Dedifferentiated amniotic fluid mesenchymal stem cell (primary cell): ENCODE results near the gene HDAC5.
"Not testable (repeated sequence)": the region's sequence is repeated elsewhere in the genome, so short reads cannot be mapped to it uniquely, and the experiment has no call there.

Source experiments
- DNase-seq: peaks from one replicate; pipeline ENCODE4 v3.0.0-alpha.2; 2016; ENCODE audit errors: extremely low spot score

Gene HDAC5

DNA sequence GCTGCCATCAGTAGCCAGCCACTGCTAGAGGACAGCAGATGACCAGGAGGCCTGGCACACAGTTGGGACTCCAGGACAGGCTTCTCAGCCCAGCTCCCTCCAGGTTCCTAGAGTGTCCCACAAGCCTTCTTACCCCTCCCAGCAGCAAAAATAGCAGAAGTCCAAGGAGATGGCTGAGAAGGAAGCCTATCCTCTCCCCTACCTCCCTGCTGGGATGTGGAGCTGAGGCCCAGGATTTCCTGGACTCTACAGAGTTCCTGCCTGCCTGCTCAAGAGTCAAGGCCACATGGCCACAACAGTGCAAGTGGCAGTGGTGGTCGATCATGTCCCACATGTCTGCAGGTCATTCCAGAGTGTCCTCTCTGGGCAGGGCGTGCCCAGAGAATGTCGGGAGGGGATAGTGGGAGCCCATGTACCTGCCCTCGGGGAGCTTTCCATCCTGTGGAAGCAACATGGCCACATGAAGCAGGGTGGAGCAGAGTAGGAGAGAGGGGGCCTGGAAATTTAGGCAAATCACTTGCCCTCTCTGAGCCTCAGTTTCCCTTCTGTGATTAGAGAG is 10.6 kb upstream of the HDAC5 start:
- no peak for DNase-seq

DNA sequence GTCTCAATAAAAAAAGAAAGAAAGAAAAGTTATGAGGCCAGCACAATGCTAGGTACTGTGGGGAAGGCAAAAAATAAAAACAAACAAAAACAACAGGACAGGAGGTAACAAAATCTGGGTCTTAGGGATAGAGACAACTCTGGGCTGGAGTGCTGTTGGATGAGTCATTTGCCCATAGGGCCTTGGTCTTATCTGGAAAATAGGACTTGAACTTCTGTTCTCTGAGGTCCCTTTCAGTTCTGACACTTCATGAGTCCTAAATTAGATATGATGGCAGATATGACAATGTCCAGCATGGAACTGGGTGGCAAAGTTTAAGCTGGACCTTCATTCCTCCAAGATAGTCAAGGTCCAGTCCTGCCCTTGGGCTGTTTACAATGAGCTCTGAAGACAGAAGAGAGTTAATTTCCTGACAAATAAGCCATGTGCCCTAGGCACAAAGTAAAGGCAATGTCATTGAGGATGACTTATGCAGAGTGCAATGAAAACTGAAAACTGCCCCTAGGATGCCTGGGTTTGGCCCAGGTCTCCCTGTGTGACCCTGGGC is 8.9 kb upstream of the HDAC5 start:
- no peak for DNase-seq

DNA sequence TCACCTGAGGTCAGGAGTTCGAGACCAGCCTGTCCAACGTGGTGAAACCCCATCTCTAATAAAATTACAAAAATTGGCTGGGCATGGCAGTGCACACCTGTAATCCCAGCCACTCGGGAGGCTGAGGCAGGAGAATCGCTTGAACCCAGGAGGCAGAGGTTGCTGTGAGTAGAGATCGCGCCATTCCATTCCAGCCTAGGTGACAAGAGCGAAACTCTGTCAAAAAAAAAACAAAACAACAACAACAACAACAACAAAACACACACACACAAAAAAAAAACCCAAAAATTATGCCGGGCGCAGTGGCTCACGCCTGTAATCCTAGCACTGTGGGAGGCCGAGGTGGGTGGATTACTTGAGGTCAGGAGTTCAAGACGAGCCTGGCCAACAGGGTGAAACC is 7.9 kb upstream of the HDAC5 start:
- not testable (repeated sequence) for DNase-seq

DNA sequence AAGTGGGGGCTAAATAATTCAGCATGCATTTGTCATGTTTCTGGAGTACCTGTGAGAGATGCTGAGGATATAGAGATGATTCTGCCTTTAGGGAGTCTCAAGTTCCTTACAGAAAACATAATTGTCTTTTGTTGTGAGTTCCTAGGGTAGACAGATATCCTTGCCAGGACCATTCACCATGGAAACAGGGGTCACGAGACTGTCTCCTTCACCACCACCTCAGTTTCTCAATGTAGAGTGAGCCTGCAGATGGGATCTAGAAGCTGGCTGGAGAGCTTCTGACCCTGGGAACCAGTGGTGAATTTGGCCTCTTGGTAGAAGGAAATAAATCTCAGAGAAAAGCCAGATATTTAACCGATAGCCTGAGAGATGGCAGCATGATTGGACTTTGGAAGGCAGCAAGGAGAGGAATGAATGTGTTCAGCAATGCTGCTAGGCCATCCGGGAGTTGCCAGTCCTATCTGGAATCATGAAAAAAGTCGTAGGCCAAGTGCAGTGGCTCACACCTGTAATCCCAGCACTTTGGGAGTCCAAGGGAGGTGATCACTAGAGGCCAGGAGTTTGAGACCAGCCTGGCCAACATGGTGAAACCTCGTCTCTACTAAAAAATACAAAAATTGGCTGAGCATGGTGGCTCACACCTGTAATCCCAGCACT is 7.4 kb upstream of the HDAC5 start:
- no peak for DNase-seq

DNA sequence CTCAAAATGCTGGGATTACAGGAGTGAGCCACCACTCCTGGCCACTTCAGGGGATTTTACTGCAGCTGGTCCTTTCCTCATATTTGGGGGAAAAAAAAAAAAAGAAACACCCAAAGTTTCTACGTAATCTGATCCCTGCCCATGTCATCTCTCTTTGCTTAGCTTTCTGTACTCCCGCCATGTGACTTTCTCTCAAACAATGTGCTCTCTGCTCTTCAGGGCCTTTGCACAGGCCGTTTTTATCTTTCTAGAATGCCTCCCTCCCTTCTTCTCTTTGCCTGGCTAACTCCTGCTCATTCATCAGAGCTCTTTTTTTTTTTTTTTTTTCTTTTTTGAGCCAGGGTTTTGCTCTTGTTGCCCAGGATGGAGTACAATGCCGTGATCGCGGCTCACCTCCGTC is 4.9 kb upstream of the HDAC5 start:
- no peak for DNase-seq

DNA sequence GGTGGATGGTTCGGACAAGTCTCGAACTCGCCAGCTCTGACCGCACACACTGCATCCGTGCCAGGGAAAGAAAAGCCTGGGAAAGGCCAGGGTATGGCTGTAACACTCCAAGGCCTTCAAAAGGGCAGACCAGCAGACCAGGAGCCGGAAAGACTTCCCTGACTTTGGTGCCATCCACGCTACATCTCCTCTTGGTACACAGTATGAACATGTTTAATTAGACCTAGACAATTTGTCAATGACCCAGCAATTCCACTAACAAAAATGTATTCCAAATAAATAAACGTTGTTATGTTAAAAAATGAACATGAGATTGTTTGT is 637 bp upstream of the HDAC5 start:
- DNase-seq = no peak

DNA sequence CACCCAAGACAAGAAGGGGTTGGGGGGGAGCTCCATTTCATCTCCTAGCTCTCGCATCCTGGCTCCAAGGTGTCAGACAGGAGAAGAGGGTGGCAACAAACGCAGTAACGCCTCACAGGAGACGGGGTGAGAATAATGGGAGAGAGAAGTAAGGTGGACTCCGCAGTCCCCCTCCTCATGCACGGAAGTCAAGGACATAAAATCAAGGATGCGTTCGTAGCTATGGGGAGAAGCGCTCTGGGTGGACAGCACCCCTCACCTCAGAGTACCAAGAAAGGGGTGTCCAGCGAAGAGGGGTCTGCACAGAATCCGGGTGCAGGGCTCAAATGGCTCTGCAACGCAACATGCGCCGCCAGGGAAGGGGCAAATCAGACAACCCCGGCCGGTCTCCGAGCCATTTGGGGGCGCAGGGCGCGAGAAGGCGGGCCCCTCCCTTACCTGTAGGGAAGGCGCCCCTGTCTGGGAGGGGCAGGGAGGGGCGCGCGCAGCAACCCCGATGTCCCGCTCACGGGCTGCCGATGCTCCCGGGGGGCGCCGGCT is 555 bp downstream of the HDAC5 start:
- DNase-seq = no peak

DNA sequence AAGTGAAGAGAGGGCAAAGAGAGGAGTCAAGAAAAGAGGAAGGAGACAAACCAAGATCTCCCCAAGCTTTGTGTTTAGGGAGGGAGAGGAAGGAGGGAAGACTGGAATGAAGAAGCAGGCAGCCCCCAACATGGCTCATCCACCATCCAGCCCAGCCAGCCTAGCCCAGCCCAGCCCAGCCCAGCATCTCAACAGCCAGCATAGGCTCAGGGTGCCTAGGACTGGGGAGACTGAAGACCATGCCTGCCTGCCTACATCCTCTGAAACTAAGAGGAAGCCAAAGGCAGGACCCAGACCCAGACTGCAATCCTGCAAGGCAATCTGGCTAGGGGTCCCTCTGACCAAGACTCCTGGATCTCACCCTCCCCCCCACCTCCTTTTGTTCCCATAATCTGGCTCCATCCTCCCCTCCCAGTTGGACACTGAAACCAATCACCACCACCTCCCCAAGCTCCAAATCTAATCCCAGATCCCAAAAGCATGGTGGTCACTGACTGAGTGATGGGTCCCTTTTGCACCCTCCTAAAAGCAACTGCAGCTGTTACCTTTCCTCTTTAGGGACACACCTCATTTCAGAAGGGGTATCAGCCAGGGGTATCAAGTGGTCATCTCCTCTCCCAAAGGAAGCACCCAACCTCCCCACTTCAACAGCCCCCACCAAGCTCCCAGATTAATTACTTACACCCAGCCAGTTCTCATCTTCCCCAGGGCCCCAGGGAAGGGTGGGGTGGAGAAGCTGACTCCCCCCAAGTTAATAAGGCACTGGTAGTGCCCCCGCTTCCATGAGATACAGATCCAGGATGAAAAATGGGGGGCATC is 1.2 kb downstream of the HDAC5 start:
- no peak for DNase-seq

DNA sequence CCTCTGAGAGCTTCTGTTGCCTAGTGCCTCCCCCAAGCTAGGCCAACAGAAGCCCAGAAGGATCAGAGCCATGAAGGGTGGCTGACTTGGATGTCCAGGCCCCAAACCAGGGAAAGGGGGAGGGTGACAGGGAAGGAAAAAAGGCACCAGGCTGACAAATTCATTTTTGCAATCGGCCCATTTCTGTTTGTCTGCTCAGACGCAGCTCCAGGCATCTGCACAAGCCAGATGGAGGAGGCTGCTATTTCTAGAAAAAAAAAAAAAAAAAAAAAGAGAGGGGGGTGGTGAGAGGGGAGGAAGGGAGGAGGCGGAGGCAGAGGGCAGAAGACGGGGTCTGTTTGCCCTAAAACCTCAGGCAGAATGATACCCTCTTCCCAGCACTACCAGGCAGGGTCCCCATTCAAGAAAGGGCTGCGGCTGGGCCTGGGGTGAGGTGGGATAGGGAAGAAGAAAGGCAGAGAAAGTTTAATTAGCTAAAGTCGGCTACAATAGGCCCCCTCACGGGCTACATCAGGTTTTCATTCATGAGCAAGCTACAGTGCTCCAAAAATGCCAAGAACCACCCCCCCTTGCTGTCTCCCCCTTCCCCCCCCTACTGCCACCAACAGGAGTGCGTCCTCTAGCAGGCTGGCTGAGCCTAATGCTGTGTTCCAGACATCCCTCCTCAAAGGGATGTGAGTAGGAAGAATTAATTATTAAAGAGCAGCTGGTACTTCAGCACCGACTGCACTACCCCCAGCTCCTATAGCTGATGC is 2.4 kb downstream of the HDAC5 start:
- no peak for DNase-seq

DNA sequence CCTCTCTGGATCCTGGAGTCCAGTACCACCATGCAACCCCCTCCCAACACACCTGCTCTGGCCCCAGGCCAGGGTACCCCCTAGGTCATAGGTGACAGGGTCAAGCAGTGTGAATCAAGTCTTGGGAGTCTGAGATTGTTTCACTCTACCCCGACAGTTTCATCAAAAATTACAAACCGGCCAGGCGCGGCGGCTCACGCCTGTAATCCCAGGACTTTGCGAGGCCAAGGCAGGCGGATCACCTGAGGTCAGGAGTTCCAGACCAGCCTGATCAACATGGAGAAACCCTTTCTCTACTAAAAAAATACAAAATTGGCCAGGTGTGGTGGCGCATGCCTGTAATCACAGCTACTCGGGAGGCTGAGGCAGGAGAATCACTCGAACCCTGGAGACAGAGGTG is 3.2 kb downstream of the HDAC5 start:
- DNase-seq = not testable (repeated sequence)

DNA sequence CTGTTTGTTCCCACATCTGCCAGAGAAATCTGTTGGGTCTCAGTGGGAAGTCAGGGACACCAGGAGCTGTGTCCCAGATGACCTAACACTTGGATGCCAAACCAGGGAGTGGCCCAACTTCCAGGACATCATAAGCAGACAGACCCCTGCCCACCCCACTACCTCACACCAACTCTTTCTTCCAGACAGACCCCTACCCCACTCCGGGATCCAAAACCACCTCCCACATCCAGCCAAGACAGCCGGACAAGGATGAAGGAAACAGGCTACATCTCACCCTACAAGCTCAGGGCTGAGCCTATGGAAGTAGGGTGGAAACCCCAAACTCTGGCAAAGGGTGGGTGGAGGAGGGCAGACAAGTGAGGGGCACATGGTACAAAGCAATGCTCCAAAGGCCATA is 3.6 kb downstream of the HDAC5 start:
- DNase-seq = no peak

DNA sequence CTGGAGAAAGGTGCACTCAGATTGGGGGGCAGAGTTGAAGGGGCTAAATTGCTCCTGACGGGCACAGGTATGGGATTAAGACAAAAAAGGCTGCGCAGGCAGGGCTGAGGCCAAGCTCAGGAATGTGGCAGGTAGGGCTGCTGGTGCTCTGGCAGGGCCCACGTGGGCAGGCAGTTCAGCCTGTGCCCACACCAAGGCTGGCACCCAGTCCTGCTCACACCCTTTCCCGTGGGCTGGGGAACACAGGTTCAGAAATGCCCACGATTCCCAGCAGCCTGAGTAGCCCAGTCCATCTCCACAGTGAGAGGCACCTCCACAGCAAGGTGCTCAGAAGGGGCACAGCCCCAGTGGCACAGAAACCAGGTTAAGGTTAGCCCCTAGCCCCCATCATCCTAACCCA is 4.4 kb downstream of the HDAC5 start:
- no peak for DNase-seq

DNA sequence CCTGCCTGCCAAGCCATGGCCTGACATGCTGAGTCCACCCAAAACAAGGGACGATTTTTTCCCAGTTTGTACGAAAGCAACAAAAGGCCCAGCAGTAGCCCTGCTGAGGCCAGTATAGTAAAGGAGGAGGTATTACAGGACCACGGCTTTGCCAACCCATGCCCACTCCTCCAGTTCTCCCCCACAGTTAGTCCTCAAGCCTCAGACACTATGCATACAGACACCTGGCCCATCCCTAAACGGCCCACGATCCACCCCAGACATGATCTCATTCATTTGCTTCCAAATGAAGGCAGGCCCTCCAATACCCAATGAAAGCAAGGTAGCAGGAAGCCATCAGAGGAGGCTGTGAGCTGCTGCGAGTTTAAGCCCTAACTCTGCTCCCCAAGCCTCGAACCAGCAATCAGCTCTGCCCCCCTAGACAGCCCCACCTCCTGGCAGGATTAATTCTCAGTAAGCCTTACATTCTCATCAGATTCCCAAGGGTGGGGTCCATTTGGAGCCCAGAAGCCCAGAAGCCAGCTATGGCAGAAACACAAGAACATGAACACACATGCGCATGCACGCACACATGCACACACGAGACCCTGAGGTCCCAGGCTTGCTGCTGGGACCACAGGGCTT is 4.9 kb downstream of the HDAC5 start:
- no peak for DNase-seq

DNA sequence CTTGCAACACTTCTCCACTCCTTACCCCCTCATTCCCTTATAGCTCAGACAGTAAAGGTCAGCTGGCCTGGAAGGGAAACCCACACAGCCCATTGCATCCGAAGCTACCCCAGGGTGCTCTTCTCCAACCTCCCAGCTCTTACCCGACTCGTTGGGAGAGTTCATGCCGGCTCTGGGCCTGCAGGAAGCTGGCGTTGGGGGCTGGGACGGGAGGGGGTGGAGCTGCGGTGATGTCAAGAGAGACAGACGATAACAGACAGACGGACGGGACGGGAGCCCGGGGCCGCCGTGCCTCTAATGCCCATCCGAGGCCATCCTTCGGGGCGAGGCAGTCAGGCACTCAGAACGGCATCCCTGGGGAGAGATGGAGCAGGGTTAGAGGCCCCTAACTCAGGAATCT is 6.1 kb downstream of the HDAC5 start:
- no peak for DNase-seq

DNA sequence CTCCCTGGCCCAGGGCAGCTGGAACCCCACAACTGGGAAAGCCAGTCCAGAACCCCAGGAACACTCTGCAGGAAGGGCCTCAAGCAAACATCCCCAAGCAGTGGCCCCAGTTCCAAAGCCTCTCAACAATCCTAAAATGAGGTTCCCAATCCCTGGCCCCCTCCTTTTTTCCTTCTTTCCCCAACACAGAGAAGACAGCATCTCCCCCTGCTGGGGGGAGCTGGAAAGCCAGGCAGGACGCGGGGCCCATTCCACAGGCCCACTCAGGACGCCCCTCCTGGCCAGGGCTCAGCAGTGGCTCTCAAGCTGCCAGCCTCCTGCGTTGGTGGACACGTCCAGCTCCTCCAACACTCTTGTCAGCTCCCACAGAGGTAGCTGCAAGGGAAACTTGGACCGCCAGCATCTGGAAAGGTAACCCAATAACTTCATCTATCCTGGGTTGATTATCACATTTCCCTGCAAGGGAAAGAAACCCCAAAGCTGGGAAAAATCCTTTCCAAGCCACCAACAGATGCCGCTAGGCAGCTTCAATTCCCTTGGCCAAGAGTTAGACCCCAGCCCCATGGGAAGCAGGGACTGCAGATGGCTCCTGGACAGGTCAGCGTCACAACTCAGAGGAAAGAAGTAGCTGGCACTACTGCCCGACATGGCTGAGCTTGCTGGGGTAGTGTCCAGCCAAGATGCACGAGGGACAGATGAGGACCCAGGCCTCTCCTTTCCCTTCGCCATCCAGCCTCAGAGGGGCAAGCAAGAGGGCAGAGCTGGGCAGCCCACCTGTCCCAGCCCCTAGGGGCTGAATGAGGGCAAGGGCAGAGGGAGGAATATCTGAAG is 7.6 kb downstream of the HDAC5 start:
- DNase-seq = peak; percentile 32

DNA sequence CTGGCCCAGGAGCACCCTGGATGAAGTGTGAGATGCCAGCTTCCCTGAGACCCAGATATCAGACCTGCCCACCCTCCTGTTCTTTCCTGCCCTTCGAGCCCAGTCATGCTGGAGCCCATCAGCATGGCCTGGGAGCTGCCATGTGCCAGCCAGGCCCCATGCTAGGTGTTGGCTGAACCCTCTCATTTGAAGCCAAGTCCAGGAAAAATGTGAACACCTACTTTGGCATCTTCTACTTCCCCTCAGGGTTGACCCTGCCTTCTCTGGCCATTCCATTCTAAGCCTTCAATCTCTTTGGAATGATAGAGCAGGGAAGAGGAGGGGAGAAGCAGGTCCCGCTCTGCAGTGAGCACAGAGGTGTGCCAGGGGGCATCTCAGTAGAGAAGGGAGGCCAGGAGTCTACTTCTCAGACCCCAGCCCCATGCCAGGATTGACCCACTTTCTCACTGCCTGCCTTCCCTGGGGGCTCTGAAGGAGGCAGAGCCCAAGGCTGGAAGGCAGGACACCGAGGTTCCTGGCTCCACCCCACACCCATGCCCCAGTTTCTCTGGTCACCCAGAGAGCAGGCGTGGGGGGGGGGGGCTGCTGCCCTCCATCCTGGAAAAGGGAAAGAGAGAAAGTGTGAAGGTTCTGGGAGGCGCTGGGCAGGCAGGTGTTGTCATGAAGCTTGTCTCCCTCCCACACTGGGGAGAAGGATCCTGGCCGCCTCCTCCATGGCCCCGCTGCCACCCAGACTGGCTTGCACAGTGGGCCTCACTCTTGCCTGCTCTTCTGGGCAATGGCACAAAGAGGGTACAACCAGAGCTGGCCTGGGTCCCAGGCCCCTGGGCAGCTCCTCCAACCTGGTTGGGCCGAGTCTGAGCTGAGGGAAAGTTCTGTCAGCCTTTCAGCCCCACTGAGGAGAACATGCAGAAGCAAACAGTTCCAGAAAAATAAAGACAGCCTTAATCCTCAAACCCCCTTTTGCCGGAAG is 9.3 kb downstream of the HDAC5 start:
- no peak for DNase-seq

DNA sequence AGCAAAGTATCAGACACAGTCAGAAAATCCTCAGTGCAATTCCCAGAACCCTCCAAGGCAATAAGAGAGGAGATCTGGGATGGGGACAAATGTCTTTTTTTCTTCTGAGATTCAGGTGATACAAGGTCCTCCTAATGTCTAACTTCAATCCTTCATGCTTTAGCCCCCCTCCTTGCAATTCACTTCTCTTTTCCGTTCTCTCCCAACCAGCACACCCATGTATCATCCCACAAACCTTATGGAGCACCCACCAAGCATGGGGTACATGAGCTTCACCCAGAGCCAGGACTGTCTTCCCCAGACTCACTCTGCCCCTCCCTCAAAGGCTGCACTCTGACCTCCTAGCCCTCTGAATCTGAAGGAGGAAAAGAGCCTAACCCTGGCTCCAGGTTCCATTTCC is 10.1 kb downstream of the HDAC5 start:
- DNase-seq = no peak

DNA sequence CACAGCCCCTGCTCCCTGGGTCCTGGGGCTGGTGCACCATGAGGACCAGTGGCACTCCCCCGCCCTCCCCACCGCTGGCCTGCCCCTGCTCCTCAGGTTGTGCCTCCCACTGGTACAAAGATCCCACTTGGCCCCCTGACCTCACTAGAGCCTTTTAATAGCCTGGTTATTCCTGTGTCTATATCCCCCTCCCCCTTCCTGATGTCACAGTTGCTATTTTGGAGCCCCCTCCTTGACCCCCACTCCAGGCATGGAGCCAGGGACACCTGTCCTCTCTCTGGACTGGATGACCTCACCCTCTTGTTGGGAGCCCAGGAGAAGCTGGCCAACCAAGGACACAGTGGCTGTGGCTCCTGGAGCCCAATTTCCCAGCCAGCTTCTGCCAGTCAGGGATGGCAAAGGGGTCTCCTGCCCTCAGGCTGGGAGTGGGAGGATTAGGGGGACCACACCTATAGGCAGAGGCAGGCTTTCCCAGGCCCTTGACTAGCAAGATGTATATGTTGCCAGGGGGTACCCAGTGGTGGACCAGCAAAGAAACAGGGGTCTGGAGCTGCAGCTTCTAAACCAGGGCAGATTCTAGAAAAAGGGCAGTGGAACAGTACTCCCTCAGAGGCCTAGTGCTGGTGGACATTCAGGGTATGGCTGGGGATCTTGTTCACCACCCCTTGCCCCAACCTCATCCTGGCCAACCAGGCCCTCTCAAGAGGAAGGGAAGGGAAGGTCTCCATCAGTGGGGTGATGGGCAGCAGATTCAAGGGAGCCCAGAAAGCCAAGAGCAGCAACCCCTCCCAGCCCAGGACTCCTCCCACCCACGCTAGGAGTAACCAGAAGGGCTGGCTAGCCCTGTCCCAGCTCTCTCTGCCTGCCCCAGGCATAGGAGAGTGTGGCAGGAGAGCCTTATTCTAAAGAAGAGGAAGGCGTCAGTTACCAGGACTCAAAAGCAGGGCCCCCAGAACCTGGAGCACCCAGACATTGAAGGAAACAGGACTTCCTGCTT is 10.9 kb downstream of the HDAC5 start:
- DNase-seq = no peak
